GM19438 (cell line): ENCODE measurements around the gene SELENOP.
"Not testable (repeated sequence)": the region's sequence is repeated elsewhere in the genome, so short reads cannot be mapped to it uniquely, and the experiment has no call there.

Experiments used
- ATAC-seq: cut with Tn5 transposase; IDR thresholded peaks from one replicate; pipeline ENCODE4 v1.9.1; 2021; ENCODE audit warnings: low read depth; ENCODE audit not compliant: unreplicated experiment

SELENOP gene

GRCh38 chr5:42811591-42812446 is at the start of gene SELENOP:
Gene SELENOP (minus strand): TSS chr5:42811892. CDS start chr5:42808353, 3,539 bp downstream.
- no peak for ATAC-seq

GRCh38 chr5:42858687-42859086 is 47.0 kb upstream of the SELENOP start:
- ATAC-seq: no peak

DNA sequence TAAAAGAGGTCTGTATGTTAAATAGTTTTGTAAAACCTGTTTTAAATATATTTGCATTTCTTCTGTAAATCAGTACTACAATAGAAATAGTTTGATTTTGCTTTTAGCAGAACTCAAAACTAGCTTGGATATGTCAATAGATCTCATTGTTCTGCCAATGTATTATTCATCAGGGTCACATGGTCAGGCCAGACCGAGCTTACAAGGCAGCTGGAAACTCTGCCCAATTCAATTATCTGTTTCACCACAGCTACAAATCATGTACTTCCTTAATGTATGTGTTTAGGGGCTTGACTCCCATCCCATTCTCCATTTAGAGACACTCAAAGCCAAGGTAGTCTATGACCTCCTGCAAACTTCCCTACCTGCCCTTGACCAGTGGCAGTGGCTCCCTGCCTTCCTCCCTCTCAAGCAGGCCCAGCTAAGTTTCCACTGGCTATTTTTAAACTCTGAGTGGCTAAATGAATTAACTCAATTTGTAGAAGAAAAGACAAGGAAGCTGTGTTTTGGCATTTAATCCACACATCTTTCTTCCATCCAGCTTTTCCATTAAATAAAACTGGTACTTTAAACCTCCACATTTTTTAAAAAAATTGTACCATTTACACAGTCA is 46.4 kb upstream of the SELENOP start:
- no peak for ATAC-seq

DNA sequence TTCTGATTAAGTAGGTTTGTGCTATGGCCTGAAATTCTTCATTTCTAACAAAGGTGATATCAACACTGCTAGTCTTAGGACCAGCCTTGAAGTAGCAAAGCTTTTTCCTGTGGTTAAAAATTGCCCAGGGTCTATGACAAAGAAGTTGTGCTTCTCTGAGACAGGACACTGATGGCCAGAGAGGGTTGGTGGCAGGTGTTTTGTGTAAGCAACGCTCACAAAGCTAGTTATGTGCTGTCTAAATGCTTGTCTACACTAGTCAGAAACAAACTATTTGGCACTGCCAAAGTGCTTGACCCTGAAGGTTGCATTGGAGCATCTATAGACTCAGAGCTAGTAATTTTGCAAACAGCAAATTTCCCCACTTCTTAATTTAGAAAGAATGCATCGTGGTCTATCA is 44.1 kb upstream of the SELENOP start:
- ATAC-seq: no peak

- no peak for ATAC-seq
These were observed 43.7 kb upstream of the SELENOP start for GRCh38 chr5:42855386-42855785.

DNA sequence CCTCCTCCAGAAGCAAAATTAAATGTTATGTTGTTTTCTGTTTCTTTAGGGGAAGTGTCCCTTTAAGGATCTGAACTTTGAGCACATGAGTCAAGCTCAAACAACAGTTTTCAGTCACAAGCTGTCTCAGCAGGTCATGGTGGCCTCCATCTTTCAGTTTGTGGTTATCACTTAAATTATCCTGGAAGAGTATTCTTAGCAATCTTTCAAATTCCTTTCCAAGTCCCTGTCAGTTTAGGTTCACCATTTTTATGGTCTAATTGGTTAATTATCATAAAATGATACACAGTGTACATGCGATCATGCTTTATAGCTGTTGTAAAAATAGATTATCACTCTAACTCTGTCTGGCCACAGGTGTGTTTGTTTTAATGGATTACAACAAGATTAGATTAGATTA is 43.1 kb upstream of the SELENOP start:
- no peak for ATAC-seq

- ATAC-seq: no peak
These were observed 41.1 kb upstream of the SELENOP start for GRCh38 chr5:42852826-42853225.

DNA sequence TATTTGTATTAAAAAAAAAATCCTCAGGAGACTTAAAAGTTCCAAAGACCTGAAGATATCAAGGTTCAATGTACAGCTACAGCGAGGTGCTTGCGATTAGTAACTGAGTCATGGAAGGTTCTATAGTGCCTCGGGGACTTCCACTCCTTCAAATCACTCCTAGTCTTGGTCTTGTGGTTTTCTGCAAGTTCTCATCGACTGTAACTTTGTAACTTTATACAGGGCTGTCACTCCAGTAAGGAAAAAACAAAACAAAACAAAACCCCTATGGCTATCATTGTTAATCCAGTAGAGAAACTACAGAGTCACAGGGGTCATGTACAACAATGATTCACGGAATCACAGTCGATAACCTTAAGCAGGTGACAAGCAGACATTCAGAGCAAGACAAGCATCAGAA is 39.8 kb upstream of the SELENOP start:
- ATAC-seq: no peak

GRCh38 chr5:42848545-42848944 is 36.9 kb upstream of the SELENOP start:
- ATAC-seq: no peak

DNA sequence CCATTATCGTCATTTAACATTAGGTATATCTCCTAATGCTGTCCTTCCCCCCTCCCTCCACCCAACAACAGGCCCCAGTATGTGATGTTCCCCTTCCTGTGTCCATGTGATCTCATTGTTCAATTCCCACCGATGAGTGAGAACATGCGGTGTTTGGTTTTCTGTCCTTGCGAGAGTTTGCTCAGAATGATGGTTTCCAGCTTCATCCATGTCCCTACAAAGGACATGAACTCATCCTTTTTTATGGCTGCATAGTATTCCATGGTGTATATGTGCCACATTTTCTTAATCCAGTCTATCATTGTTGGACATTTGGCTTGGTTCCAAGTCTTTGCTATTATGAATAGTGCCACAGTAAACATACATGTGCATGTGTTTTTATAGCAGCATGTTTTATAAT is 32.7 kb upstream of the SELENOP start:
- not testable (repeated sequence) for ATAC-seq

- no peak for ATAC-seq
These were observed 32.1 kb upstream of the SELENOP start for GRCh38 chr5:42843675-42844292.

- no peak for ATAC-seq
These were observed 31.4 kb upstream of the SELENOP start for GRCh38 chr5:42842921-42843641.

DNA sequence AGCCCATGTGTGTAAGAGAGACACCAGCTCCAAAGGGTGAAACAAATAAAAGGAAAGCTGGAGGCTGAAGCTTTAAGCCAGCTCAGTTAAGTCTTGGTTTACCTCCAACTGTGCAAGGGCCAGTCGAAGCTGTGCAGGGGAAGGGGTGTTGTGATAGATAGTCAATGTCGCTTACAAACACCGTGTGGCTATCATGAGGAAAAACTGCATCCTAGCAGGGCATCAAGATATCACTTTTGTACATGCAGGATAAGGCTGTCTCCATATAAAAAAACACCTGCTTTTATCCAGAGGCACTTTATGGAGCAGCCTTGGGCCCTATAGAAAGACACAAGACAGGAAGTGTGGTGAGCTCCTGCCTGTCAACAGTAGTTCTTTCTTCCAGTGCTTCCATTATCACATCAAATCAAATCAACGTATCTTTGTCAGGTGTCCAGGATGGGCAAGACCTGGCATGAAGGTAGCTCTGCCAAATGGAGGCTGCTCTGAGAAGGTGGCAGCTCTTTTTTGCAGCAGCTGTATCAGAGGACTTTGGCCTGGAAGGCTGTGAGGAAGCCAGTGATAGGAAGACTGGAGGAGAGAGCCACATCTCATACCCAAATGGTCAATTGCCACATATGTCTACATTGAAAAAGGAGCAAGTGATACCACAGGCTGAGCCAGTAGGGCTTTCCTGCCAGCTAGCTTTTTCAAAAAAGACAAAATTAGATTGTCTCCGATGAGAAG is 29.3 kb upstream of the SELENOP start:
- ATAC-seq: no peak

DNA sequence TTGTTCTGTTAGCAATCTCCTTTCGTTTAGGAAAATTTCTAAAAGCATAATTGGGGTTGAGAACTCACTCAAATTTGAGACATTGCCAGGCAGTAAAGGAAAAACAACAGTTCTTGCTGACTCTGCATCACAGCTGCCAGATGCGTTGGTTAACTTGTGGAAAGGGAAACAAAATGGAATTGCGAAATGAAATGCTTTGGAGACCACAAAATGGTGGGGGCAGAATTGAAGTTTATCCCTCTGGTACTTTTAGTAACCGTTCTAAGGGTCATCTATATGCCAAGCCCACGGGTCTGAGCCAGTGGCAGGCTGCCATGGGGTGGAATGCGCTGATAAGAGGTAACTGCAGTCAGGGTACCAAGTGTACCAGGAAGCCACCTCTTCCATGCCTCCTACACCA is 28.6 kb upstream of the SELENOP start:
- no peak for ATAC-seq

- ATAC-seq: no peak
These were observed 27.5 kb upstream of the SELENOP start for GRCh38 chr5:42839196-42839595.

GRCh38 chr5:42837601-42838000 is 25.9 kb upstream of the SELENOP start:
- ATAC-seq: no peak

DNA sequence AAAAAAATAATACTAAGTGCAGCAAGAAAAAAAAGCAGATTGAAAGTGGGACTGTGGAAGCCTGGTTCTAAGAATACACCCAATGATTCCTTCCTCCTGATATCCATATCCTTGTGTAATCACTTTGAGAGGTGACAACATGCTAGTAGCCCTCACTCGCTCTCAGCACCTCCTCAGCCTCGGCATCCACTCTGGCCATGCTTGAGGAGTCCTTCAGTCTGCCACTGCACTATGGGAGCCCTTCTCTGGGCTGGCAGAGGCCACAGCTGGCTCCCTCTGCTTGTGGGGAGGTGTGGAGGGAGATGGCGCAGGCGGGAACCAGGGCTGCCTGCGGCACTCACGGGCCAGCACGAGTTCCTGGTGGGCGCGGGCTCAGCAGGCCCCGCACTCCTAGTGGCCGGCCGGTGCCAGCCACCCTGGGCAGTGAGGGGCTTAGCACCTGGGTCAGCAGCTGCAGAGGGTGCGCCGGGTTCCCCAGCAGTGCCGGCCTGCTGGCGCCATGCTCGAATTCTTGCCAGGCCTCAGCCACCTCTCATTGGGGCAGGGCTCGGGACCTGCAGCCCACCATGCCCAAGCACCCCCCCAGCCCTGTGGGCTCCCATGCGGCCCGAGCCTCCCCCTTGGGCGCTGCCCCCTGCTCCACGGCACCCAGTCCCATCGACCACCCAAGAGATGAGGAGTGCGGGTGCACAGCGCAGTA is 24.5 kb upstream of the SELENOP start:
- no peak for ATAC-seq

GRCh38 chr5:42832060-42832459 is 20.4 kb upstream of the SELENOP start:
- no peak for ATAC-seq

DNA sequence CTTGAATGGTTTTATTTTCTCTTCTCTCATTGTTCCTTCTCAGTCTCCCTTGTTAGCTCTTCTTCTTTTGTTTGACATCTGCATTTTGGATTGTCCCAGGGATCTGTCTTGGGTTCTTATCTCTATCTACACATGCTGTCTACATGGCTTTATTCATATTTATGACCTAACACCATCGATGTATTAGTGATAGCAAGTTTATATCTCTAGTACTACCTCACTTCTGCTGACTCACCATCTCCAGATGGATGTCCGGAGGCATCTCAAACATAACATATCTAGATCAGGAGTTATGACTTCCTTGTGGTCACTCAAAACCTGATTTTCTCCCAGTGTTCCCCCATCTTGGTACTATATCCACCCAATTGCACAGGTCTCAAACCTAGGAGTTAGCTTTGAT is 19.2 kb upstream of the SELENOP start:
- ATAC-seq: no peak

- no peak for ATAC-seq
These were observed 17.0 kb upstream of the SELENOP start for GRCh38 chr5:42828671-42829070.
